HG03095 (cell line): ENCODE data around the gene STKLD1.
"Not testable (repeated sequence)": the region's sequence is repeated elsewhere in the genome, so short reads cannot be mapped to it uniquely, and the experiment has no call there.

ENCODE experiments used
- ATAC-seq: cut with Tn5 transposase; IDR thresholded peaks from one replicate; pipeline ENCODE4 v1.9.1; 2021; ENCODE audit warnings: moderate library complexity; ENCODE audit not compliant: unreplicated experiment

STKLD1 gene

GRCh38 chr9:133436681-133437080, 60.5 kb downstream of the STKLD1 start:
- ATAC-seq, result no peak

- no peak for ATAC-seq
These were observed 61.8 kb downstream of the STKLD1 start for GRCh38 chr9:133437753-133438531.

- ATAC-seq, result no peak
These were observed 63.2 kb downstream of the STKLD1 start for GRCh38 chr9:133439337-133439736.

GRCh38 chr9:133440874-133441273, 64.7 kb downstream of the STKLD1 start:
- ATAC-seq, result no peak

GRCh38 chr9:133441571-133441970, 65.4 kb downstream of the STKLD1 start:
- no peak for ATAC-seq

GRCh38 chr9:133443248-133443647, 67.1 kb downstream of the STKLD1 start:
- no peak for ATAC-seq

- ATAC-seq, result no peak
These were observed 67.8 kb downstream of the STKLD1 start for GRCh38 chr9:133443982-133444381.

GRCh38 chr9:133445293-133445969, 69.3 kb downstream of the STKLD1 start:
- no peak for ATAC-seq

GRCh38 chr9:133448487-133448972, 72.4 kb downstream of the STKLD1 start:
- no peak for ATAC-seq

- ATAC-seq, result no peak
These were observed 73.6 kb downstream of the STKLD1 start for GRCh38 chr9:133449760-133450159.

GRCh38 chr9:133451865-133452264, 75.7 kb downstream of the STKLD1 start:
- not testable (repeated sequence) for ATAC-seq

- ATAC-seq, result no peak
These were observed 76.4 kb downstream of the STKLD1 start for GRCh38 chr9:133452562-133452961.

GRCh38 chr9:133453651-133454050, 77.5 kb downstream of the STKLD1 start:
- no peak for ATAC-seq

- no peak for ATAC-seq
These were observed 78.2 kb downstream of the STKLD1 start for GRCh38 chr9:133454325-133454724.

GRCh38 chr9:133454943-133455673, 78.9 kb downstream of the STKLD1 start:
- ATAC-seq, result no peak
